Neutrophil (primary cell): ENCODE measurements around the gene RNLS.

ENCODE experiments used
- H3K27ac ChIP-seq: fragments of 200-600 bp; sonication (generic); 2 replicates; pipeline ENCODE4 v1.5.1; 2016; ENCODE audit warnings: mild to moderate bottlenecking, moderate library complexity
- H3K27me3 ChIP-seq: fragments of 200-600 bp; sonication (generic); 2 replicates; pipeline ENCODE4 v1.6.0; 2016; ENCODE audit warnings: mild to moderate bottlenecking
- H3K36me3 ChIP-seq: fragments of 200-600 bp; sonication (generic); 2 replicates; pipeline ENCODE4 v1.5.1; 2017
- H3K4me1 ChIP-seq, 2 experiments: fragments of 200-600 bp in 1 of 2; sonication (generic) in 1 of 2; 1 replicate in 1 of 2; 2 replicates in 1 of 2; pipeline versions ENCODE4 v1.5.1 to v1.6.1; 2013 to 2016; ENCODE audit warnings: low read depth in 1 of 2, low read length in 1 of 2, mild to moderate bottlenecking in 1 of 2, moderate library complexity in 1 of 2; ENCODE audit not compliant: control insufficient read depth in 1 of 2, insufficient read depth in 1 of 2
- H3K4me3 ChIP-seq, 2 experiments: fragments of 200-600 bp in 1 of 2; sonication (generic) in 1 of 2; 1 replicate in 1 of 2; 2 replicates in 1 of 2; pipeline ENCODE4 v1.5.1; 2013 to 2016; ENCODE audit warnings: low read depth in 1 of 2, low read length in 1 of 2, mild to moderate bottlenecking in 1 of 2, moderate library complexity in 1 of 2
- H3K9me3 ChIP-seq: fragments of 200-600 bp; sonication (generic); 2 replicates; pipeline ENCODE4 v1.5.1; 2016
- TF ChIP-seq, protein P1 (sequence below): fragments of 200-600 bp; sonication (generic); IDR thresholded peaks from 2 replicates; pipeline ENCODE4 v1.5.1; 2016; ENCODE audit warnings: antibody characterized with exemption

RNLS gene

DNA sequence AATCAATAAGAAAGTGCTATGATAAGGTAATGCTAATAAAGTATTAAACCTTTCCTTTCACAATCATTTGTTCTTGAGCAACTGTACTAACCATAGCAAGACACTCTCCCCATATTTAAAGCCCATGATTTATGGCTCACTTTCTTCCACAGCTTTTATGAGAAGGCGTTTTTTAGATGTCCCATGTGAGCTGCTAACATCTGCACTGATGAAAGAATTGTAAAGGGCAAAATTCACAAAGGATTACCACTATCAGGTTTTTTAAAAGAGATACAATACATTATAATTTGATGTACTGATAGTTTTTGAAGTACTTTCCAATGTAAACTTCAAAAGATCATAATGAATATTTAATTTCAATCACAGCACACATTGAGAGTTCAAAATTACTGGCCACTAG, 75.7 kb downstream of the RNLS start:
- TF ChIP-seq, protein P1, sequence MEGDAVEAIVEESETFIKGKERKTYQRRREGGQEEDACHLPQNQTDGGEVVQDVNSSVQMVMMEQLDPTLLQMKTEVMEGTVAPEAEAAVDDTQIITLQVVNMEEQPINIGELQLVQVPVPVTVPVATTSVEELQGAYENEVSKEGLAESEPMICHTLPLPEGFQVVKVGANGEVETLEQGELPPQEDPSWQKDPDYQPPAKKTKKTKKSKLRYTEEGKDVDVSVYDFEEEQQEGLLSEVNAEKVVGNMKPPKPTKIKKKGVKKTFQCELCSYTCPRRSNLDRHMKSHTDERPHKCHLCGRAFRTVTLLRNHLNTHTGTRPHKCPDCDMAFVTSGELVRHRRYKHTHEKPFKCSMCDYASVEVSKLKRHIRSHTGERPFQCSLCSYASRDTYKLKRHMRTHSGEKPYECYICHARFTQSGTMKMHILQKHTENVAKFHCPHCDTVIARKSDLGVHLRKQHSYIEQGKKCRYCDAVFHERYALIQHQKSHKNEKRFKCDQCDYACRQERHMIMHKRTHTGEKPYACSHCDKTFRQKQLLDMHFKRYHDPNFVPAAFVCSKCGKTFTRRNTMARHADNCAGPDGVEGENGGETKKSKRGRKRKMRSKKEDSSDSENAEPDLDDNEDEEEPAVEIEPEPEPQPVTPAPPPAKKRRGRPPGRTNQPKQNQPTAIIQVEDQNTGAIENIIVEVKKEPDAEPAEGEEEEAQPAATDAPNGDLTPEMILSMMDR, result no peak
- Histone ChIP-seq H3K27me3 (no peaks in the 10 kb centered on the region), H3K9me3 (no peaks in the 10 kb centered on the region), H3K4me3 (no peak overlapping the region), H3K36me3 (no peaks in the 10 kb centered on the region), H3K27ac (no peak overlapping the region), H3K4me1 (no peaks in the 10 kb centered on the region)

DNA sequence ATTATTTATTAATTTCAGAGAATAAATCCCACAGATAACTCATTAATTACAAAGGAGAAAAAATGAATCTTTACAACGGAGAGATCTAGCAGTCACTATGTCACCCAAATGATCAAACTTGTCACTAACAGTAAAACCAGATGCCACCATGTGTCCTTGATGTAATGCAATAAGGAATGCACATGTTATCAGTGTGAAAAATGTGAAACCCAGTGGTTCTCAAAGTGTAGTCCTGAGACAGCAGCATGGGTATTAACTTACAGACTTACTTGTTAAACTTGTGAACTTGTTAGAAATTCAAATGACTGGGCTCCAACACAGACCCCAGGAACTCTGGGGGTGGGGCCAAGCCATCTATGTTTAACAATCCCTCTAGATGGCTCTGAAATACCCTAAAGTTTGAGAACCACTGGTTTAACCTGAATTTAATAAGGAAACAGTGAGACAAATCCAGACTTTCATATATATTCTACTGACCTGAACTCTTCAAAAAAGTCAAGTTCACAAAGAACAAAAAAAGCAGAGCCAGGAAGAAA, 77.4 kb downstream of the RNLS start:
- Histone ChIP-seq H3K36me3 (no peaks in the 10 kb centered on the region), H3K4me3 (no peak overlapping the region), H3K9me3 (no peaks in the 10 kb centered on the region), H3K4me1 (no peaks in the 10 kb centered on the region), H3K27ac (no peak overlapping the region), H3K27me3 (no peaks in the 10 kb centered on the region)
- TF ChIP-seq, protein P1, result no peak

DNA sequence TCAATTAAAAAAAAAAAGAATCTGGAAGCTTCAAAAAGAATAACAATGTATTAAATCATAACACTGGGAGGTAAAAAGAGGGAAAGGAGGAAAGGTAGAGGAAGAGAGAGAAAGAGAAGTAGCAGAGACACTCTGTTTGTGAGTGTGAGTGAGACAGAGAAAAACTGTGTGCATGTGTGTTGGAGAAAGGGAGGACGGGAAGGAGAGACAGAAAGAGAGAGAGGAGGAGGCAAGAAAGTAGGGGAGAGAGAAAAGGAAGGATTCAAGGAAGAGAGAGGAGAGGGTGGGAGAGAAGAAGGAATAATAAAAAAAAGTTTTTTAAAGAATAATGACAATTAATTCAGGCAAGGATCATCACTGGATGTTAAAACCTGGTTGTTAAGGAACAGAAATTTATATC, 77.9 kb downstream of the RNLS start:
- H3K9me3 ChIP-seq, result no peaks in the 10 kb centered on the region
- H3K4me1 ChIP-seq, result no peaks in the 10 kb centered on the region
- no peaks in the 10 kb centered on the region for H3K36me3 ChIP-seq
- H3K27me3 ChIP-seq, result no peaks in the 10 kb centered on the region
- TF ChIP-seq, protein P1, result no peak
- H3K27ac ChIP-seq, result no peak overlapping the region
- H3K4me3 ChIP-seq, result no peak overlapping the region

DNA sequence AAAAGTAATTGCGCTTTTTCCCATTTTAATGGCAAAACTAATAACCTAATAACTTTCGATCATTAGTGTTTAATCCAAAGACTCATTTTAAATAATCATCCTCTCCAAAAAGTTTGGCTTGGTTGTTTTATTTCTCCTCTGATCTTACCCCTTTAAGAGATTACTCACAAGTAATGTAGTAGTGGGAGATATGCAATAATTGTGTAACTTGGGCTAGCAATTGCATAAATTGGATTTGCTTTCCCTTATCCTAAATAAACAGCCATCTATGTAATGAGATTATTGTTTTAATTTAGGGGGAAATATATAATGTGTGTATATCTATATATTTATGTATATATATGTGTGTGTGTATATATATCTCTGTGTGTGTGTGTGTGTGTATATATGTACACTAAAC, 82.5 kb downstream of the RNLS start:
- H3K27me3 ChIP-seq, result no peaks in the 10 kb centered on the region
- H3K4me1 ChIP-seq, result no peaks in the 10 kb centered on the region
- no peaks in the 10 kb centered on the region for H3K36me3 ChIP-seq
- TF ChIP-seq, protein P1, result no peak
- H3K27ac ChIP-seq, result no peak overlapping the region
- no peak overlapping the region for H3K4me3 ChIP-seq
- H3K9me3 ChIP-seq, result no peaks in the 10 kb centered on the region

DNA sequence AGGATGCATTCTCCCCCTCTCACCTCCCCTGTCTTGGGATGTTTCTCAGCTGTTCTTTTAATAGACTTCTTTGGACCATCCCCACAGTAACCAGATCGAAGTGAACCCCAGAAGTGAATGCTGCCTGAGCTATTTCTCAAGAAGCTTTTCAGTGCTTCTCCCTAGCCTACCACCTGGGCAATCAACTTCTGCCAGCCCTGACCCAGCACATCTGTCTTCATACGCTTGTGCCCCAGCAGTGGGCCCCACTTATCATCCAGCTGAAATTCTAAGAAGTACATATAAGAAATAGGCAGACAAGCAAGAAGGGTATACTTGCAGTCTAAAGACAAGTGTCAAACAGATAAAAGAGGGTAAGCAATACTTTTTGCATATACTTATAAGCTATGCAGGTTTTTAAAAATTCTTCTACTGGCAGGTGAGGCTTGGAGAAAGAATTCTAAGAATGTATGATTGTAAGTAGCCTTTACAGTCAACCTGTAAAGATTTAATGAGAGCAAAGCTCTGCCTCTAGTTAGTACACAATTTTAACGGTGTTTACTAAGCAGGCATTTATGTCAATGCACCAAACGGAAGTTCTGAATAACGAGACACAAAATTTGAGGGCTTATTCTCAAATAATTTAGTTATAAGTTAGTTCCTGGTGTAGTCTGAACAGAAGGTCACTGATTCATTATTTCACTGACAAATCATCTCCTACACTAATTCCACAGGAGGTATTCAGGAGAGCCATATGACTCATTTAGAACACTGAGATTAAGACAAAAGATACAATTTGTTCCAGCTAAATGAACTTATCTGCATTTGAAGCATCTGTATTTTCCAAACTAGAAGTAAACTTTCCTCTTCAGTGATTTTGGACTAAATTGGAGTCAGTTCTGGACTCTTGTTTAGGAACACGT, 83.3 kb downstream of the RNLS start:
- TF ChIP-seq, protein P1, result no peak
- Histone ChIP-seq H3K36me3 (no peaks in the 10 kb centered on the region), H3K9me3 (no peaks in the 10 kb centered on the region), H3K4me1 (peaks cover 0 to 3% of the 10 kb centered on the region in 2 experiments), H3K27ac (no peak overlapping the region), H3K4me3 (no peak overlapping the region), H3K27me3 (no peaks in the 10 kb centered on the region)
